GM21717 (cell line): Measurements from ENCODE around the gene FAAH.

Experiments used
- ATAC-seq: cut with Tn5 transposase; IDR thresholded peaks from one replicate; pipeline ENCODE4 v1.9.1; 2021; ENCODE audit warnings: mild to moderate bottlenecking, moderate library complexity; ENCODE audit not compliant: unreplicated experiment

The FAAH gene

GRCh38 chr1:46400421-46400820 is 6.3 kb downstream of the FAAH start:
- no peak for ATAC-seq

GRCh38 chr1:46401154-46401913 is 7.2 kb downstream of the FAAH start:
- ATAC-seq, result no peak

GRCh38 chr1:46401964-46402626 is 8.0 kb downstream of the FAAH start:
- no peak for ATAC-seq

GRCh38 chr1:46403916-46404315 is 9.8 kb downstream of the FAAH start:
- ATAC-seq, result no peak

GRCh38 chr1:46404482-46405196 is 10.5 kb downstream of the FAAH start:
- ATAC-seq, result no peak

- no peak for ATAC-seq
These were observed 11.1 kb downstream of the FAAH start for GRCh38 chr1:46405197-46405555.

GRCh38 chr1:46405724-46406123 is 11.6 kb downstream of the FAAH start:
- ATAC-seq, result no peak

- no peak for ATAC-seq
These were observed 12.9 kb downstream of the FAAH start for GRCh38 chr1:46406881-46407608.

- no peak for ATAC-seq
These were observed 13.5 kb downstream of the FAAH start for GRCh38 chr1:46407636-46408035.

- no peak for ATAC-seq
These were observed 14.4 kb downstream of the FAAH start for GRCh38 chr1:46408356-46409062.

GRCh38 chr1:46409063-46409372 is 14.9 kb downstream of the FAAH start:
- ATAC-seq, result no peak

GRCh38 chr1:46410156-46411009 is 16.3 kb downstream of the FAAH start:
- ATAC-seq, result no peak

GRCh38 chr1:46411010-46411405 is 16.9 kb downstream of the FAAH start:
- no peak for ATAC-seq

GRCh38 chr1:46411601-46412341 is 17.7 kb downstream of the FAAH start:
- no peak for ATAC-seq

- peak; percentile 14 for ATAC-seq
These were observed 18.9 kb downstream of the FAAH start for GRCh38 chr1:46412893-46413595.

GRCh38 chr1:46413596-46413985 is 19.5 kb downstream of the FAAH start:
- ATAC-seq, result peak; percentile 74

- ATAC-seq, result no peak
These were observed 21.4 kb downstream of the FAAH start for GRCh38 chr1:46415514-46415913.

GRCh38 chr1:46418976-46419375 is 24.9 kb downstream of the FAAH start:
- ATAC-seq, result no peak

GRCh38 chr1:46420533-46420915 is 26.4 kb downstream of the FAAH start:
- ATAC-seq, result no peak
